Measurements from ENCODE around the gene WTIP. TPM values are rescaled to one million over a fixed set of nuclear protein-coding genes. Genes with fewer than 3 reads are reported as not detected.

The WTIP gene
- total RNA-seq = 0.27 TPM
- not detected for polyA plus RNA-seq

- peaks cover 2% of the 10 kb centered on the region for H3K27me3 ChIP-seq (ENCODE audit: control insufficient read depth, insufficient read depth, low read length)
- no peaks in the 10 kb centered on the region for H3K4me1 ChIP-seq (ENCODE audit: control insufficient read depth, insufficient read depth, low read length, poor library complexity, severe bottlenecking)
- Mint-ChIP-seq H3K27ac (no peak within 1 kb of the TSS), H3K27me3 (peaks cover 40% of the 10 kb centered on the region), H3K9me3 (peaks cover 0 to 2% (median 0%) of the 10 kb centered on the region in 7 donors), H3K4me1 (peaks cover 0 to 11% (median 5%) of the 10 kb centered on the region in 4 donors), H3K36me3 (peaks cover 3% of the 10 kb centered on the region), H3K4me3 (peak within 1 kb of the TSS in 1 of 4 donors; percentile 67)
- H3K36me3 ChIP-seq (ENCODE audit: control insufficient read depth, insufficient read depth, low read length) = no peaks in the 10 kb centered on the region
- DNase-seq = no peak
- ATAC-seq (ENCODE audit: low read depth in 2 of 2) = no peak
- H3K9me3 ChIP-seq (ENCODE audit: control insufficient read depth in 2 of 2, low read length in 2 of 2) = no peaks in the 10 kb centered on the region
- H3K27ac ChIP-seq (ENCODE audit: insufficient read depth, low read length, poor library complexity, severe bottlenecking) = no peak within 1 kb of the TSS
- H3K4me3 ChIP-seq (ENCODE audit: low read depth, low read length) = no peak within 1 kb of the TSS
These were observed at the start of gene WTIP for GRCh38 chr19:34480971-34481841. TSS of gene WTIP (plus strand) at chr19:34481758. CDS start at chr19:34481975, 217 bp downstream.

GRCh38 chr19:34432797-34433196 is 48.8 kb upstream of the WTIP start:
- no peak overlapping the region for H3K27ac ChIP-seq (ENCODE audit: insufficient read depth, low read length, poor library complexity, severe bottlenecking)
- H3K9me3 ChIP-seq (ENCODE audit: control insufficient read depth in 2 of 2, low read length in 2 of 2) = no peaks in the 10 kb centered on the region
- no peak overlapping the region for H3K4me3 ChIP-seq (ENCODE audit: low read depth, low read length)
- peaks cover 19 to 48% (median 30%) of the 10 kb centered on the region in 4 donors for H3K4me1 Mint-ChIP-seq
- peaks cover 33% of the 10 kb centered on the region for H3K4me1 ChIP-seq (ENCODE audit: control insufficient read depth, insufficient read depth, low read length, poor library complexity, severe bottlenecking)
- H3K36me3 Mint-ChIP-seq = peaks cover 17% of the 10 kb centered on the region
- no peak overlapping the region for H3K4me3 Mint-ChIP-seq
- H3K27me3 Mint-ChIP-seq = no peaks in the 10 kb centered on the region
- no peak for ATAC-seq (ENCODE audit: low read depth in 2 of 2)
- no peak for DNase-seq
- H3K9me3 Mint-ChIP-seq = no peaks in the 10 kb centered on the region
- H3K36me3 ChIP-seq (ENCODE audit: control insufficient read depth, insufficient read depth, low read length) = peaks cover 41% of the 10 kb centered on the region
- H3K27me3 ChIP-seq (ENCODE audit: control insufficient read depth, insufficient read depth, low read length) = no peaks in the 10 kb centered on the region
- H3K27ac Mint-ChIP-seq = peak overlapping the region in 1 of 3 donors; percentile 36

GRCh38 chr19:34436716-34437115 is 44.8 kb upstream of the WTIP start:
- Mint-ChIP-seq H3K27me3 (no peaks in the 10 kb centered on the region), H3K4me1 (peaks cover 6 to 24% (median 17%) of the 10 kb centered on the region in 4 donors), H3K27ac (no peak overlapping the region), H3K4me3 (no peak overlapping the region), H3K9me3 (no peaks in the 10 kb centered on the region), H3K36me3 (peaks cover 28% of the 10 kb centered on the region)
- Histone ChIP-seq H3K4me3 (ENCODE audit: low read depth, low read length) (no peak overlapping the region), H3K27me3 (ENCODE audit: control insufficient read depth, insufficient read depth, low read length) (no peaks in the 10 kb centered on the region), H3K27ac (ENCODE audit: insufficient read depth, low read length, poor library complexity, severe bottlenecking) (no peak overlapping the region), H3K4me1 (ENCODE audit: control insufficient read depth, insufficient read depth, low read length, poor library complexity, severe bottlenecking) (peaks cover under 1% of the 10 kb centered on the region), H3K9me3 (ENCODE audit: control insufficient read depth in 2 of 2, low read length in 2 of 2) (no peaks in the 10 kb centered on the region), H3K36me3 (ENCODE audit: control insufficient read depth, insufficient read depth, low read length) (peaks cover 75% of the 10 kb centered on the region)
- ATAC-seq (ENCODE audit: low read depth in 2 of 2) (no peak), DNase-seq (no peak)

- Histone ChIP-seq H3K27ac (ENCODE audit: insufficient read depth, low read length, poor library complexity, severe bottlenecking) (no peak overlapping the region), H3K4me3 (ENCODE audit: low read depth, low read length) (no peak overlapping the region), H3K9me3 (ENCODE audit: control insufficient read depth in 2 of 2, low read length in 2 of 2) (no peaks in the 10 kb centered on the region), H3K27me3 (ENCODE audit: control insufficient read depth, insufficient read depth, low read length) (no peaks in the 10 kb centered on the region), H3K4me1 (ENCODE audit: control insufficient read depth, insufficient read depth, low read length, poor library complexity, severe bottlenecking) (no peaks in the 10 kb centered on the region), H3K36me3 (ENCODE audit: control insufficient read depth, insufficient read depth, low read length) (peaks cover 91% of the 10 kb centered on the region)
- Mint-ChIP-seq H3K4me1 (peaks cover 4 to 12% (median 8%) of the 10 kb centered on the region in 4 donors), H3K27me3 (no peaks in the 10 kb centered on the region), H3K27ac (peak overlapping the region in 2 of 3 donors; percentile 50 to 58), H3K4me3 (no peak overlapping the region), H3K36me3 (peaks cover 50% of the 10 kb centered on the region), H3K9me3 (no peaks in the 10 kb centered on the region)
- ATAC-seq (ENCODE audit: low read depth in 2 of 2) (no peak), DNase-seq (no peak)
These were observed 33.4 kb upstream of the WTIP start for GRCh38 chr19:34448191-34448590.

- no peak overlapping the region for H3K4me3 Mint-ChIP-seq
- peaks cover 5 to 17% (median 11%) of the 10 kb centered on the region in 4 donors for H3K4me1 Mint-ChIP-seq
- H3K36me3 Mint-ChIP-seq = peaks cover 44% of the 10 kb centered on the region
- DNase-seq = no peak
- H3K27me3 Mint-ChIP-seq = no peaks in the 10 kb centered on the region
- H3K27ac ChIP-seq (ENCODE audit: insufficient read depth, low read length, poor library complexity, severe bottlenecking) = no peak overlapping the region
- no peaks in the 10 kb centered on the region for H3K9me3 ChIP-seq (ENCODE audit: control insufficient read depth in 2 of 2, low read length in 2 of 2)
- no peak overlapping the region for H3K4me3 ChIP-seq (ENCODE audit: low read depth, low read length)
- no peaks in the 10 kb centered on the region for H3K4me1 ChIP-seq (ENCODE audit: control insufficient read depth, insufficient read depth, low read length, poor library complexity, severe bottlenecking)
- H3K36me3 ChIP-seq (ENCODE audit: control insufficient read depth, insufficient read depth, low read length) = peaks cover 88% of the 10 kb centered on the region
- H3K9me3 Mint-ChIP-seq = no peaks in the 10 kb centered on the region
- no peaks in the 10 kb centered on the region for H3K27me3 ChIP-seq (ENCODE audit: control insufficient read depth, insufficient read depth, low read length)
- H3K27ac Mint-ChIP-seq = peak overlapping the region in 2 of 3 donors; percentile 35 to 43
- ATAC-seq (ENCODE audit: low read depth in 2 of 2) = no peak
These were observed 28.8 kb upstream of the WTIP start for GRCh38 chr19:34452723-34453122.

GRCh38 chr19:34454091-34454490 is 27.5 kb upstream of the WTIP start:
- H3K4me1 ChIP-seq (ENCODE audit: control insufficient read depth, insufficient read depth, low read length, poor library complexity, severe bottlenecking) = no peaks in the 10 kb centered on the region
- ATAC-seq (ENCODE audit: low read depth in 2 of 2) (no peak), DNase-seq (no peak)
- no peak overlapping the region for H3K27ac ChIP-seq (ENCODE audit: insufficient read depth, low read length, poor library complexity, severe bottlenecking)
- Mint-ChIP-seq H3K4me1 (peaks cover 5 to 14% (median 10%) of the 10 kb centered on the region in 4 donors), H3K36me3 (peaks cover 43% of the 10 kb centered on the region), H3K9me3 (no peaks in the 10 kb centered on the region), H3K27me3 (no peaks in the 10 kb centered on the region), H3K4me3 (peak overlapping the region in 1 of 4 donors; percentile 47), H3K27ac (peak overlapping the region in 1 of 3 donors; percentile 41)
- no peaks in the 10 kb centered on the region for H3K27me3 ChIP-seq (ENCODE audit: control insufficient read depth, insufficient read depth, low read length)
- H3K4me3 ChIP-seq (ENCODE audit: low read depth, low read length) = no peak overlapping the region
- no peaks in the 10 kb centered on the region for H3K9me3 ChIP-seq (ENCODE audit: control insufficient read depth in 2 of 2, low read length in 2 of 2)
- peaks cover 87% of the 10 kb centered on the region for H3K36me3 ChIP-seq (ENCODE audit: control insufficient read depth, insufficient read depth, low read length)

- DNase-seq = peak in 1 of 3 donors; percentile 16
- H3K9me3 ChIP-seq (ENCODE audit: control insufficient read depth in 2 of 2, low read length in 2 of 2) = no peaks in the 10 kb centered on the region
- H3K27ac ChIP-seq (ENCODE audit: insufficient read depth, low read length, poor library complexity, severe bottlenecking) = no peak overlapping the region
- Mint-ChIP-seq H3K4me3 (no peak overlapping the region), H3K27me3 (no peaks in the 10 kb centered on the region), H3K27ac (peak overlapping the region in 1 of 3 donors; percentile 31), H3K9me3 (no peaks in the 10 kb centered on the region), H3K36me3 (peaks cover 43% of the 10 kb centered on the region), H3K4me1 (peaks cover 5 to 12% (median 9%) of the 10 kb centered on the region in 4 donors)
- H3K4me1 ChIP-seq (ENCODE audit: control insufficient read depth, insufficient read depth, low read length, poor library complexity, severe bottlenecking) = no peaks in the 10 kb centered on the region
- no peak for ATAC-seq (ENCODE audit: low read depth in 2 of 2)
- no peak overlapping the region for H3K4me3 ChIP-seq (ENCODE audit: low read depth, low read length)
- no peaks in the 10 kb centered on the region for H3K27me3 ChIP-seq (ENCODE audit: control insufficient read depth, insufficient read depth, low read length)
- peaks cover 87% of the 10 kb centered on the region for H3K36me3 ChIP-seq (ENCODE audit: control insufficient read depth, insufficient read depth, low read length)
These were observed 26.9 kb upstream of the WTIP start for GRCh38 chr19:34454685-34455084.

Measured in CD4-positive, CD25-positive, alpha-beta regulatory T cell (primary cell).